Breast epithelium (tissue), 4 donors: Measurements from ENCODE around the gene RNASEH2C. TPM values are rescaled to one million over a fixed set of nuclear protein-coding genes. Genes with fewer than 3 reads are reported as not detected.

Experiments
- DNase-seq, 2 donors: peaks; one replicate each; pipeline ENCODE4 v3.0.0-alpha.2; 2019; ENCODE audit warnings: low spot score in 2 of 2
- H3K27ac ChIP-seq, 2 donors: fragments of 200-600 bp; sonication (generic) in 1 of 2; one replicate each; pipeline ENCODE4 v1.5.1; 2016 to 2019; ENCODE audit warnings: mild to moderate bottlenecking in 1 of 2
- H3K27me3 ChIP-seq, 2 donors: fragments of 200-600 bp; sonication (generic) in 1 of 2; one replicate each; pipeline versions ENCODE4 v1.5.1 to v1.6.0; 2017 to 2019; ENCODE audit warnings: control low read depth in 1 of 2, mild to moderate bottlenecking in 1 of 2
- H3K36me3 ChIP-seq: fragments of 200-600 bp; one replicate; pipeline ENCODE4 v1.5.1; 2019
- H3K4me1 ChIP-seq, 2 donors: fragments of 200-600 bp; sonication (generic); one replicate each; pipeline ENCODE4 v1.5.1; 2016 to 2019; ENCODE audit warnings: control low read depth in 1 of 2
- H3K4me3 ChIP-seq, 3 donors: fragments of 200-600 bp; sonication (generic); 1 replicate in 2 of 3; 2 replicates in 1 of 3; pipeline ENCODE4 v1.5.1; 2016 to 2019; ENCODE audit warnings: mild to moderate bottlenecking in 3 of 3, moderate library complexity in 2 of 3
- H3K9me3 ChIP-seq, 2 donors: fragments of 200-600 bp; sonication (generic) in 1 of 2; one replicate each; pipeline ENCODE4 v1.5.1; 2016 to 2019; ENCODE audit warnings: control low read depth in 1 of 2
- CTCF ChIP-seq, 3 donors: fragments of 450-650 bp; IDR thresholded peaks; one replicate each; pipeline ENCODE4 v1.5.1; 2016 to 2017; ENCODE audit warnings: antibody characterized with exemption in 3 of 3, mild to moderate bottlenecking in 3 of 3, moderate library complexity in 3 of 3
- POLR2A ChIP-seq: fragments of 450-650 bp; IDR thresholded peaks from one replicate; pipeline ENCODE4 v1.6.1; 2016; ENCODE audit warnings: antibody characterized with exemption, mild to moderate bottlenecking, moderate library complexity
- POLR2AphosphoS5 ChIP-seq, 3 donors: sonication (generic); formaldehyde crosslinking; IDR thresholded peaks; one replicate each; pipeline ENCODE4 v1.6.1; 2017; ENCODE audit warnings: antibody characterized with exemption in 3 of 3
- intact Hi-C: fragments of 100-400 bp; cut with DNase I; formaldehyde crosslinking; loops from one replicate; pipeline ENCODE4 v1.15.1; 2023; ENCODE audit warnings: low total_unique reads
- total RNA-seq, 3 donors: library from RNA; depleted of rRNA; stranded (reverse); fragments of >200 nt; gene quantifications; one replicate each; pipeline ENCODE4 v1.1.0, GENCODE V29; 2016

The RNASEH2C gene
- total RNA-seq, 3 donors from 2014 or later: 89.1 to 110 (median 99.8) TPM

GRCh38 chr11:65745049-65745448 is 24.5 kb upstream of the RNASEH2C start:
- Histone ChIP-seq H3K4me1 (no peaks in the 10 kb centered on the region), H3K27ac (no peak overlapping the region)

GRCh38 chr11:65744699-65745042 is 24.1 kb upstream of the RNASEH2C start:
- no peak for DNase-seq
- no peaks in the 10 kb centered on the region for H3K36me3 ChIP-seq
- H3K27ac ChIP-seq: no peak overlapping the region
- H3K4me3 ChIP-seq: no peak overlapping the region
- TF ChIP-seq POLR2A (no peak), CTCF (IDR thresholded peaks at IDR 0.05) (no peak)
- H3K9me3 ChIP-seq: no peaks in the 10 kb centered on the region
- intact Hi-C loops: no loop called here
- H3K4me1 ChIP-seq: no peaks in the 10 kb centered on the region
- no peaks in the 10 kb centered on the region for H3K27me3 ChIP-seq

More at GRCh38 chr11:65745049-65745448, 24.5 kb upstream of the RNASEH2C start:
- no peak for DNase-seq
- H3K4me3 ChIP-seq: no peak overlapping the region
- H3K9me3 ChIP-seq: no peaks in the 10 kb centered on the region
- intact Hi-C loops: no loop called here
- H3K27me3 ChIP-seq: no peaks in the 10 kb centered on the region
- H3K36me3 ChIP-seq: no peaks in the 10 kb centered on the region
- TF ChIP-seq CTCF (IDR thresholded peaks at IDR 0.05): no peak
- no peak for TF ChIP-seq POLR2A

GRCh38 chr11:65744026-65744698 is 23.6 kb upstream of the RNASEH2C start:
- DNase-seq: no peak
- Histone ChIP-seq H3K9me3 (no peaks in the 10 kb centered on the region), H3K4me3 (no peak overlapping the region), H3K27ac (no peak overlapping the region), H3K4me1 (no peaks in the 10 kb centered on the region), H3K27me3 (no peaks in the 10 kb centered on the region), H3K36me3 (no peaks in the 10 kb centered on the region)
- TF ChIP-seq POLR2A (no peak), CTCF (IDR thresholded peaks at IDR 0.05) (peak in 1 of 3 donors; percentile 11)
- intact Hi-C loops: no loop called here

GRCh38 chr11:65743681-65744025 is 23.1 kb upstream of the RNASEH2C start:
- no peak for DNase-seq
- no peak overlapping the region for H3K27ac ChIP-seq
- no peaks in the 10 kb centered on the region for H3K27me3 ChIP-seq
- H3K9me3 ChIP-seq: no peaks in the 10 kb centered on the region
- intact Hi-C loops: no loop called here
- no peaks in the 10 kb centered on the region for H3K36me3 ChIP-seq
- TF ChIP-seq POLR2A: no peak
- no peak for TF ChIP-seq POLR2AphosphoS5 (IDR thresholded peaks at IDR 0.05)
- TF ChIP-seq CTCF (IDR thresholded peaks at IDR 0.05): no peak
- H3K4me3 ChIP-seq: no peak overlapping the region
- no peaks in the 10 kb centered on the region for H3K4me1 ChIP-seq

- H3K4me1 ChIP-seq: no peaks in the 10 kb centered on the region
- TF ChIP-seq POLR2A (no peak), CTCF (IDR thresholded peaks at IDR 0.05) (no peak), POLR2AphosphoS5 (IDR thresholded peaks at IDR 0.05) (no peak)
- H3K27ac ChIP-seq: no peak overlapping the region
- no peak for DNase-seq
- H3K36me3 ChIP-seq: no peaks in the 10 kb centered on the region
- H3K9me3 ChIP-seq: no peaks in the 10 kb centered on the region
- H3K27me3 ChIP-seq: no peaks in the 10 kb centered on the region
- H3K4me3 ChIP-seq: no peak overlapping the region
- intact Hi-C loops: no loop called here
Observed at GRCh38 chr11:65742353-65742752, 21.8 kb upstream of the RNASEH2C start.
